ENCODE measurements around the gene BBS9. TPM values are rescaled to one million over a fixed set of nuclear protein-coding genes. Genes with fewer than 3 reads are reported as not detected.

The BBS9 gene
- total and polyA plus RNA-seq, 12 donors: 4.1 to 44.0 (median 10.0) TPM

DNA sequence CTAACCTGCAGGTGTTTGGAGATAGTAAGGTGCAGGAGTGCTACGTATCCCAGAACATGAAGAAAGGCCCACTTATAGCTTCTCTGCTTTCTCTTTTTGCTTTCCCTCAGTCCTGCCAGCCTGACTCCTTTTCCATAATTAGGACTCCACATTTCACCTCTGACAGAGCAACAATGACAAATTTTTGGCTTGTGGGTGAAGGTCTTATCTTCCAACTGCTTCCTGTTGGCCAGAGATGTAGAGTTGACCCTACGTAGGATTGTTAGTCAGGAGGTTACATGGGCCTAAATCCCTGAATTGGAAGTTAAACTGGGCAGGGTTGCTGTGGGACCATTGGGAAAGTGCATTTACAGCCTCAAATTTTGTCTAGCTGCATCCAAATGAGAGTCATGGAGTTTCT, 41.5 kb upstream of the BBS9 start:
- WGBS, 2 donors: 36 to 38% methylated on average over 2 of the region's 2 CpGs
- H3K27ac ChIP-seq: peak overlapping the region in 6 of 10 donors; percentile 5 to 74 (median 40)
- ATAC-seq (peak; percentile 52 to 90 (median 72)), DNase-seq (no peak)
- no peaks in the 10 kb centered on the region for H3K27me3 ChIP-seq
- peaks cover 0 to 17% (median 4%) of the 10 kb centered on the region in 9 donors for H3K4me1 ChIP-seq
- H3K36me3 ChIP-seq: peaks cover 0 to 3% (median 0%) of the 10 kb centered on the region in 9 donors
- intact Hi-C loops (cut with DNase I): no loop called here
- TF ChIP-seq, protein P1, sequence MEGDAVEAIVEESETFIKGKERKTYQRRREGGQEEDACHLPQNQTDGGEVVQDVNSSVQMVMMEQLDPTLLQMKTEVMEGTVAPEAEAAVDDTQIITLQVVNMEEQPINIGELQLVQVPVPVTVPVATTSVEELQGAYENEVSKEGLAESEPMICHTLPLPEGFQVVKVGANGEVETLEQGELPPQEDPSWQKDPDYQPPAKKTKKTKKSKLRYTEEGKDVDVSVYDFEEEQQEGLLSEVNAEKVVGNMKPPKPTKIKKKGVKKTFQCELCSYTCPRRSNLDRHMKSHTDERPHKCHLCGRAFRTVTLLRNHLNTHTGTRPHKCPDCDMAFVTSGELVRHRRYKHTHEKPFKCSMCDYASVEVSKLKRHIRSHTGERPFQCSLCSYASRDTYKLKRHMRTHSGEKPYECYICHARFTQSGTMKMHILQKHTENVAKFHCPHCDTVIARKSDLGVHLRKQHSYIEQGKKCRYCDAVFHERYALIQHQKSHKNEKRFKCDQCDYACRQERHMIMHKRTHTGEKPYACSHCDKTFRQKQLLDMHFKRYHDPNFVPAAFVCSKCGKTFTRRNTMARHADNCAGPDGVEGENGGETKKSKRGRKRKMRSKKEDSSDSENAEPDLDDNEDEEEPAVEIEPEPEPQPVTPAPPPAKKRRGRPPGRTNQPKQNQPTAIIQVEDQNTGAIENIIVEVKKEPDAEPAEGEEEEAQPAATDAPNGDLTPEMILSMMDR (IDR thresholded peaks at IDR 0.05): no peak
- no peak overlapping the region for H3K4me3 ChIP-seq
- no peaks in the 10 kb centered on the region for H3K9me3 ChIP-seq

DNA sequence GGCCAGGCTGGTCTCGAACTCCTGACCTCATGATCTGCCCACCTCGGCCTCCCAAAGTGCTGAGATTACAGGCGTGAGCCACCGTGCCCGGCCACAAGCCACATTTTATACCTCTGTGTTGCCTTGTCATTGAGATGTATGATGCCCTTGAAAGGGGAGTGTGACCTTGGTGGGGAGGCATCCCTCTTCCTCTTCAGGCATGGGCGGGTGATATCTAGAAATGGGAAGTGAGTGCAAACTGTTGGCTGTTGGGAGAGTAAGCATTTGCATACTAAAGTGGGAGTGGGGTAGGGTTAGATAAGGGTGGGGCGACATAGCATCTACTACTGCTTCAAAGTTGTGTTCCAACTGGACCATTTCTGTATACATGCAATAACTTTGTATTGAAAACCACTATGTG, 40.2 kb upstream of the BBS9 start:
- TF ChIP-seq, protein P1 (IDR thresholded peaks at IDR 0.05): no peak
- Histone ChIP-seq H3K36me3 (peaks cover 0 to 16% (median 5%) of the 10 kb centered on the region in 9 donors), H3K9me3 (no peaks in the 10 kb centered on the region), H3K4me1 (peaks cover 0 to 17% (median 4%) of the 10 kb centered on the region in 9 donors), H3K4me3 (no peak overlapping the region), H3K27ac (no peak overlapping the region), H3K27me3 (no peaks in the 10 kb centered on the region)
- 94 to 96% methylated on average over 7 of the region's 7 CpGs for WGBS, 2 donors
- ATAC-seq (no peak), DNase-seq (no peak)
- intact Hi-C loops (cut with DNase I): no loop called here

DNA sequence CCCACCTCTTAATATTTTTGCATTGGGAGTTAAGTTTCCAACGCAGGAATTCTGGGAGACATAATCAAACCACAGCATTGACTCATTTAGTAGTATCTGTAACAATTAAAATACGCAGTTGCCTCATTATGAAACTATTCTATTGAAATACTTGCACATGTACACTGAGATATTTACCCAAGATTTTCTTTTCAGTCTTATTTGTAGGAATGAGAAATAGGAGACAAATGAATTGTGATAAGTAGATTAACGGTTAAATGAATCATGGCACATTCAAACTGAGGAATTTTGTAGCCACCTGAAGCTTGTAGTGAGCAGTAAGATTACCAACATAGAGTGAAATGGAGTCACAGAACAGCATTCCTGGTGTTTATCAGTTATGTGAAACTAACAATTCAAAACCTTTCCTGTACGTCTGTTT, 38.2 kb upstream of the BBS9 start:
- H3K27me3 ChIP-seq: no peaks in the 10 kb centered on the region
- peaks cover 0 to 35% (median 23%) of the 10 kb centered on the region in 9 donors for H3K36me3 ChIP-seq
- H3K4me1 ChIP-seq: peaks cover 0 to 17% (median 4%) of the 10 kb centered on the region in 9 donors
- ATAC-seq (no peak), DNase-seq (no peak)
- intact Hi-C loops (cut with DNase I): no loop called here
- H3K27ac ChIP-seq: no peak overlapping the region
- no peaks in the 10 kb centered on the region for H3K9me3 ChIP-seq
- no peak overlapping the region for H3K4me3 ChIP-seq
- WGBS, 2 donors: 87 to 89% methylated on average over 4 of the region's 4 CpGs
- TF ChIP-seq, protein P1 (IDR thresholded peaks at IDR 0.05): no peak

DNA sequence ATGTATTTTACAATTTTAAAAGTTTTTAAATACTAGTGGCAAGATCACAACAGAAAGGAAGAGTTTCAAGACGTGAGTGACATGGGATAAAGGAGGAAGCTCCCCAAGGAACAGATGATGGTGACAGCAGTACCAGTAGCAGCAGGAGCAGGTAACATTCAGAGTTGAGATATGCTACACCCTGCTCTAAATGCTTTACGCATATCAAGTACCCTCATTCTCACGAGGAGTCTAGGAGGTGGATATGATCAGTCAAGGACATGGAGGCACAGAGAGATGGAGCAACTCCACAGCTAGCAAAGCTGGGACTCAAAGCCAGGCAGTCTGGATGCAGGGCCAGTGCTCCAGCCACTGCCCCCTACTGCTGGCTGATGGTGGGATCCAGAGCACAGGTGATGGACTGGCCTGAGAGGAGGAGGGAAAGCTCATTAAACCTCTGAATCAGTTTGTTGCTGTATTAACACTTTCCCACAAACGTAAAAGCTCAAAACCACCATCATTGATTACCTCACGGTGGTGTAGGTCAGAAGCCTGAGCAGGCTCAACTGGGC, 37.6 kb upstream of the BBS9 start:
- peaks cover 0 to 17% (median 4%) of the 10 kb centered on the region in 9 donors for H3K4me1 ChIP-seq
- ATAC-seq (no peak), DNase-seq (no peak)
- no peaks in the 10 kb centered on the region for H3K9me3 ChIP-seq
- peaks cover 0 to 41% (median 28%) of the 10 kb centered on the region in 9 donors for H3K36me3 ChIP-seq
- H3K27me3 ChIP-seq: no peaks in the 10 kb centered on the region
- WGBS, 2 donors: 81 to 91% methylated on average over 5 of the region's 5 CpGs
- TF ChIP-seq, protein P1 (IDR thresholded peaks at IDR 0.05): no peak
- H3K27ac ChIP-seq: no peak overlapping the region
- intact Hi-C loops (cut with DNase I): no loop called here
- no peak overlapping the region for H3K4me3 ChIP-seq

Data from heart right ventricle (tissue), 16 donors.